Fibroblast of pulmonary artery (primary cell): ENCODE results near the gene ZFPM1.

Experiments used
- DNase-seq: peaks from one replicate; pipeline ENCODE4 v3.0.0-alpha.2; 2010; ENCODE audit warnings: low read depth
- H3K4me3 ChIP-seq: replicated peaks from 2 replicates; pipeline ENCODE4 v1.5.1; 2011; ENCODE audit warnings: low read depth, mild to moderate bottlenecking, control low read depth, low read length, moderate library complexity
- CTCF ChIP-seq: IDR thresholded peaks from 2 replicates; pipeline ENCODE4 v1.5.1; 2011; ENCODE audit warnings: mild to moderate bottlenecking, control low read depth, low read length, inconsistent platforms; ENCODE audit errors: missing control alignments

The ZFPM1 gene

GRCh38 chr16:88471115-88471514, 18.0 kb downstream of the ZFPM1 start:
- TF ChIP-seq CTCF = no peak
- no peak for DNase-seq
- no peak overlapping the region for H3K4me3 ChIP-seq

- no peak for TF ChIP-seq CTCF
Measured at GRCh38 chr16:88471575-88471974, 18.5 kb downstream of the ZFPM1 start.

GRCh38 chr16:88472069-88472468, 19.0 kb downstream of the ZFPM1 start:
- no peak for DNase-seq
- no peak overlapping the region for H3K4me3 ChIP-seq
- no peak for TF ChIP-seq CTCF

More at GRCh38 chr16:88471575-88471974, 18.5 kb downstream of the ZFPM1 start:
- no peak overlapping the region for H3K4me3 ChIP-seq
- DNase-seq = no peak

GRCh38 chr16:88472637-88473205, 19.6 kb downstream of the ZFPM1 start:
- DNase-seq = no peak
- no peak overlapping the region for H3K4me3 ChIP-seq
- no peak for TF ChIP-seq CTCF

- H3K4me3 ChIP-seq = peak overlapping the region; percentile 21
- no peak for TF ChIP-seq CTCF
- DNase-seq = peak; percentile 85
Measured at GRCh38 chr16:88473666-88474534, 20.8 kb downstream of the ZFPM1 start.

GRCh38 chr16:88475037-88475436, 22.0 kb downstream of the ZFPM1 start:
- H3K4me3 ChIP-seq = no peak overlapping the region
- TF ChIP-seq CTCF = no peak
- DNase-seq = no peak
